IMR-90 (cell line): ENCODE data around the gene MYO1D.

Source experiments
- CEBPB ChIP-seq: IDR thresholded peaks from 2 replicates; pipeline ENCODE4 v1.6.1; 2012; ENCODE audit warnings: low read depth, low read length, improper control_type of control experiment
- CTCF ChIP-seq: conservative IDR thresholded peaks from 2 replicates; pipeline ENCODE4 v1.5.1; 2012; ENCODE audit warnings: mild to moderate bottlenecking, low read depth, low read length, improper control_type of control experiment
- ELK1 ChIP-seq: fragments of 150-350 bp; IDR thresholded peaks from 2 replicates; pipeline ENCODE4 v1.6.1; 2016; ENCODE audit warnings: low read depth, mild to moderate bottlenecking, low read length, moderate library complexity, borderline replicate concordance
- FOS ChIP-seq: fragments of 150-350 bp; IDR thresholded peaks from 2 replicates; pipeline ENCODE4 v1.6.1; 2016; ENCODE audit warnings: low read depth, low read length
- POLR2A ChIP-seq: IDR thresholded peaks from 2 replicates; pipeline ENCODE4 v1.6.1; 2012; ENCODE audit warnings: mild to moderate bottlenecking, low read depth, low read length
- USF2 ChIP-seq: fragments of 150-350 bp; IDR thresholded peaks from 2 replicates; pipeline ENCODE4 v1.6.1; 2017; ENCODE audit warnings: mild to moderate bottlenecking, antibody characterized with exemption, low read length, low read depth

- TF ChIP-seq POLR2A (no peak), CTCF (no peak), USF2 (no peak), CEBPB (no peak), FOS (no peak), ELK1 (no peak)
Measured at GRCh38 chr17:32627239-32627996, 249.5 kb downstream of the MYO1D start.
